Small intestine (tissue), 7 donors: Measurements from ENCODE around the gene PNP. TPM values are rescaled to one million over a fixed set of nuclear protein-coding genes. Genes with fewer than 3 reads are reported as not detected.

ENCODE experiments used
- DNase-seq, 2 donors: peaks; one replicate each; pipeline versions ENCODE4 v3.0.0 to v3.0.0-alpha.2; 2013
- FAIRE-seq: peaks from 2 replicates; lab custom pipeline; 2012; peaks lifted over from hg19 to GRCh38; lab: Jason Lieb, UNC
- H3K27ac ChIP-seq, 3 donors: one replicate each; pipeline ENCODE4 v1.5.1; 2013; ENCODE audit warnings: low read length in 2 of 3, mild to moderate bottlenecking in 2 of 3, control low read depth in 1 of 3, inconsistent platforms in 1 of 3, low read depth in 1 of 3, moderate library complexity in 1 of 3
- H3K27me3 ChIP-seq, 3 donors: one replicate each; pipeline ENCODE4 v1.6.1; 2013; ENCODE audit warnings: low read length in 3 of 3, inconsistent platforms in 1 of 3; ENCODE audit not compliant: control insufficient read depth in 3 of 3, insufficient read depth in 3 of 3
- H3K36me3 ChIP-seq, 3 donors: one replicate each; pipeline ENCODE4 v1.6.1; 2013; ENCODE audit warnings: low read length in 3 of 3, inconsistent platforms in 1 of 3, low read depth in 1 of 3, mild to moderate bottlenecking in 1 of 3, moderate library complexity in 1 of 3; ENCODE audit not compliant: control insufficient read depth in 3 of 3, insufficient read depth in 2 of 3
- H3K4me1 ChIP-seq, 3 donors: one replicate each; pipeline ENCODE4 v1.6.1; 2013; ENCODE audit warnings: low read length in 2 of 3, inconsistent platforms in 1 of 3, low read depth in 1 of 3, mild to moderate bottlenecking in 1 of 3, moderate library complexity in 1 of 3; ENCODE audit not compliant: control insufficient read depth in 3 of 3, insufficient read depth in 2 of 3
- H3K4me3 ChIP-seq, 3 donors: one replicate each; pipeline ENCODE4 v1.5.1; 2013; ENCODE audit warnings: low read length in 3 of 3, control low read depth in 1 of 3, inconsistent platforms in 1 of 3, low read depth in 1 of 3, mild to moderate bottlenecking in 1 of 3, moderate library complexity in 1 of 3
- H3K9me3 ChIP-seq, 2 donors: one replicate each; pipeline ENCODE4 v1.6.1; 2013; ENCODE audit warnings: low read depth in 1 of 2, low read length in 1 of 2; ENCODE audit not compliant: control insufficient read depth in 2 of 2, insufficient read depth in 1 of 2
- WGBS, 3 donors: extraction: QIAGEN DNeasy Blood & Tissue Kit; methylation state at CpG; one replicate each; pipeline ENCODE4 v1.1.7; 2013; 5-methylcytosine and 5-hydroxymethylcytosine counted together
- polyA plus RNA-seq, 4 donors: library from polyadenylated mRNA; stranded (reverse) in 3 of 4; unstranded in 1 of 4; fragments of 200-250 nt in 3 of 4; fragments of 120-200 nt in 1 of 4; gene quantifications; one replicate each; pipeline versions ENCODE4 v1.2.1 to v1.2.3, GENCODE V29; 2013
- donor health status: healthy with polysubstance abuse.
- donor health status: control.
- donor health status: control.
- donor health status: Bipolar disorder and iron deficiency.
- donor health status: healthy.

Gene PNP
- polyA plus RNA-seq, 4 donors = 168 to 353 (median 202) TPM

GRCh38 chr14:20489093-20489994 lies 20.1 kb downstream of the PNP start:
- no peaks in the 10 kb centered on the region for H3K27me3 ChIP-seq
- WGBS, 3 donors = 54 to 66% (median 54%) methylated on average over 6 of the region's 6 CpGs
- H3K4me3 ChIP-seq = no peak overlapping the region
- FAIRE-seq (no peak), DNase-seq (no peak)
- no peak overlapping the region for H3K27ac ChIP-seq
- peaks cover 0 to 4% (median 0%) of the 10 kb centered on the region in 3 donors for H3K4me1 ChIP-seq
- H3K36me3 ChIP-seq = no peaks in the 10 kb centered on the region
- H3K9me3 ChIP-seq = no peaks in the 10 kb centered on the region

DNA sequence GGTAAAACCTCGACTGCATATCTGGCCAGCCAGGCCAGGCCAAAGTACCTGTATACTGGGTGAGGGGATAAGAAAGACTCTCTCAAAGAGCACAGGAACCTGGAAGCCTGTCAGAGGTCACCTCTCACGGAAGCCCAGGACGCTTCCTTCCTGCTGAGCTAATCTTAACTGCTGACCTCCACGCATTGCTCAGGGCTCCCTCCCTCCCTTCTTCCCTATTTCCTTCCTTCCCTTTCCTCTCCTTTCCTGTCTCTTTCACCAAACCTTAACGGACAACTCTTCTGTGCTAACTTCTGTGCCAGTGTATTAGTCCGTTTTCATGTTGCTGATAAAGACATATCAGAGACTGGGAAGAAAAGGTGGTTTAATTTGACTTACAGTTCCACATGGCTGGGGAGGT lies 21.4 kb downstream of the PNP start:
- Histone ChIP-seq H3K9me3 (no peaks in the 10 kb centered on the region), H3K27me3 (no peaks in the 10 kb centered on the region), H3K4me1 (peaks cover 0 to 3% (median 0%) of the 10 kb centered on the region in 3 donors), H3K27ac (no peak overlapping the region), H3K4me3 (no peak overlapping the region), H3K36me3 (no peaks in the 10 kb centered on the region)
- 46 to 54% (median 47%) methylated on average over 6 of the region's 6 CpGs for WGBS, 3 donors
- DNase-seq (no peak), FAIRE-seq (no peak)

DNA sequence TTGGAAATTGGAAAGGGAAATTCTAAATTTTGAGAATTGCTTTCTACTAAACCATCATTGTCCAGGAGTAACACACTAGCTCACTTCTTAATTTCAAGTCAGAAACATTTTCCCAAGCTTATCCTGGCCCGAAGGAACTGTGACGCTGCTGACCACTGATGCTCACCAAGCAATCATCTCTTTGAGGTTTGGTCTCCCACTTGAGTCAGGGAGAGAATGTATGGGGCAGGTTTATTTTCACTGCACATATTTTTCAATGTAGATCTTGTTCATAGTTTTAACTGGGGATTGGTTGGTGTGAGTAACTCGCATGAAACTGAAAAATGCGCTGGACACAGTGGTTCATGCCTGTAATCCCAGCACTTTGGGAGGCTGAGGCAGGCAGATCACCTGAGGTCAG lies 23.3 kb downstream of the PNP start:
- FAIRE-seq = no peak
- H3K4me1 ChIP-seq = no peaks in the 10 kb centered on the region
- no peak for DNase-seq
- no peaks in the 10 kb centered on the region for H3K9me3 ChIP-seq
- no peaks in the 10 kb centered on the region for H3K36me3 ChIP-seq
- no peaks in the 10 kb centered on the region for H3K27me3 ChIP-seq
- H3K4me3 ChIP-seq = no peak overlapping the region
- WGBS, 3 donors = 95 to 98% (median 96%) methylated on average over 4 of the region's 4 CpGs
- peak overlapping the region in 1 of 3 donors; percentile 40 for H3K27ac ChIP-seq

DNA sequence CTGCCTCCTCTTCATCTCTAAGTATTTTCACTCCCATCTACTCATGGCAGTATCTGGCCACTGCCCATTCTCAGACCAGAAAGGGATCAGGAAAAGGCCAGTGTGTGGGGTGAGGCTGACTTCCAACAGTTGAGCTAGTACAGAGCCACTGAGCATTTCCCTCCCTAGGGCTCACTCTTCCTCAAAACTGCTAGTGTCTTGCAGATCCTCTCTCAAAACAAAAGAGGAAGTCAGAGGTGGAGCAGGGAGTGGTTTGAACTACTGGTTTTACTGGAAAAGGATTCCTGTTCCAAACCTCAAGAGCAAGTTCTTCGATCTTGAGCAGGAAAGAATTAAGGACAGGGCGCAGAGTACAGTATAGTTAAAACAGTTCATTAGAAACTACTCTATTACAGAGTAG lies 24.4 kb downstream of the PNP start:
- WGBS, 3 donors = 56 to 73% (median 57%) methylated on average over 2 of the region's 2 CpGs
- no peaks in the 10 kb centered on the region for H3K4me1 ChIP-seq
- DNase-seq (no peak), FAIRE-seq (no peak)
- H3K4me3 ChIP-seq = no peak overlapping the region
- H3K36me3 ChIP-seq = no peaks in the 10 kb centered on the region
- H3K27ac ChIP-seq = no peak overlapping the region
- no peaks in the 10 kb centered on the region for H3K27me3 ChIP-seq
- H3K9me3 ChIP-seq = no peaks in the 10 kb centered on the region

GRCh38 chr14:20494935-20495766 lies 25.9 kb downstream of the PNP start:
- H3K9me3 ChIP-seq = no peaks in the 10 kb centered on the region
- FAIRE-seq = no peak
- no peaks in the 10 kb centered on the region for H3K36me3 ChIP-seq
- H3K4me3 ChIP-seq = no peak overlapping the region
- no peaks in the 10 kb centered on the region for H3K4me1 ChIP-seq
- DNase-seq = no peak
- 79 to 82% (median 80%) methylated on average over 8 of the region's 8 CpGs for WGBS, 3 donors
- H3K27ac ChIP-seq = no peak overlapping the region
- no peaks in the 10 kb centered on the region for H3K27me3 ChIP-seq

GRCh38 chr14:20498622-20499021 lies 29.4 kb downstream of the PNP start:
- H3K27me3 ChIP-seq = no peaks in the 10 kb centered on the region
- no peaks in the 10 kb centered on the region for H3K4me1 ChIP-seq
- no peaks in the 10 kb centered on the region for H3K9me3 ChIP-seq
- FAIRE-seq (no peak), DNase-seq (no peak)
- no peak overlapping the region for H3K27ac ChIP-seq
- no peaks in the 10 kb centered on the region for H3K36me3 ChIP-seq
- 79 to 82% (median 79%) methylated on average over 2 of the region's 2 CpGs for WGBS, 3 donors
- no peak overlapping the region for H3K4me3 ChIP-seq

DNA sequence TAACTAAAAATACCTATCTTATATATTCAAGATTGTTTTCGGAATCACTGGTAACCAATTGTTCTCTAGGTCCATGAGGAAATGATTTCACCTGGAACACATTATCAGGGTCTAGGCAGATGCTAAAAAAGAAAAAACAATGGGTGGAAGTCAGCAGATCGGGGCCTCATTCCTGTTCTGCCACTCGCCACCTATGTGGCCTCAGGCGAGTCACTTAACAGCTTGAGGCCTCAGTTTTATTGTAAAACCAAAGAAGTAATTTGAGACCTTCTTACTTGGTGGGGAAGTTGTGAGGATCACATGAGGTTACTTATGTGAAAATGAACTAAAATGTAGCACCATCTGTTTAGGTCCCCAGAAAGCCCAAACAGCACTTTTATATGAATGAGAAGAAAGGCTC lies 29.9 kb downstream of the PNP start:
- no peak for DNase-seq
- H3K27ac ChIP-seq = no peak overlapping the region
- H3K36me3 ChIP-seq = no peaks in the 10 kb centered on the region
- H3K4me1 ChIP-seq = no peaks in the 10 kb centered on the region
- H3K27me3 ChIP-seq = no peaks in the 10 kb centered on the region
- H3K9me3 ChIP-seq = no peaks in the 10 kb centered on the region
- 68 to 95% (median 90%) methylated on average over 4 of the region's 4 CpGs for WGBS, 3 donors
- no peak for FAIRE-seq
- no peak overlapping the region for H3K4me3 ChIP-seq

- Histone ChIP-seq H3K9me3 (no peaks in the 10 kb centered on the region), H3K27me3 (no peaks in the 10 kb centered on the region), H3K4me1 (no peaks in the 10 kb centered on the region), H3K36me3 (no peaks in the 10 kb centered on the region), H3K4me3 (no peak overlapping the region), H3K27ac (no peak overlapping the region)
- DNase-seq (no peak), FAIRE-seq (no peak)
- 91% methylated on average over 5 of the region's 5 CpGs for WGBS, 3 donors
Measured at GRCh38 chr14:20499881-20500280, 30.7 kb downstream of the PNP start.
